GF-D8 (cell line): ENCODE results near the gene BCAR3.

Source experiments
- DNase-seq: peaks from one replicate; lab custom pipeline; 2025; lab: John Stamatoyannopoulos, UW

The BCAR3 gene

DNA sequence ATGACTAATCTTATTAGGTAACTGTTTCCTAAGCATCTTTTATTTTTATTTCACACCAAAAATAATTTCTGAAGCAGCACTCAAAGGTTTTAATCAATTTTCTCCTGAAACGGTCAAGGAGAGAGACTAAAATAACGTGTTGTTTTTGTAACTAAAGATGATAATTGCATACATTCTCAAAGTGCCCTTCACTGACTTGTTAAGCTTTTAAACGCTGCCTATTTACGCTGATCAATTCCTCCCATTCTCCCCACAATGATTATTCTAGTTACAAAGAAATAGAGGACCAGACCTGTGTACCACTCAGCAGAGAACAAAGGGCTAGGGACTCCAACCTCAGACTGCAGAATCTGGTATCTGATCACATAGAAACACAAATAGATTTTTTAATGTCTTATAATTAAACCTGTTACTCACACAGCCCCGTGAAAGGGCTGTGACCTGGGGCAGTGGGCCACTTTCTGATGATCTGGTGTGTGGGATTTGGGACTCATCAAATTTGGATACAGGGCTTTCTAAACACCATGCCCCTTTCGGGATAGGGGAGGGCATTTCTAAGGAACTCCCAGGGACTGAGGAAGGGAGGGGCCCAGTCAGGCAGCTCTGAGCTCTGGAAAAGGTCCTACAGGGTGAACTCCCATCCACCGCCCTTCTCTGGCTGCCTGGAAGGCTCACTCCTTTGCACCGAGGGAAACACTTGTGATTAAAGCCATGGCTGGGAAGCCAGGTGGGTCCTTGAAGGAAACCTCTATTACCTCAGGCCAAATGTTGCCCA lies 65.2 kb downstream of the BCAR3 start:
- no peak for DNase-seq

DNA sequence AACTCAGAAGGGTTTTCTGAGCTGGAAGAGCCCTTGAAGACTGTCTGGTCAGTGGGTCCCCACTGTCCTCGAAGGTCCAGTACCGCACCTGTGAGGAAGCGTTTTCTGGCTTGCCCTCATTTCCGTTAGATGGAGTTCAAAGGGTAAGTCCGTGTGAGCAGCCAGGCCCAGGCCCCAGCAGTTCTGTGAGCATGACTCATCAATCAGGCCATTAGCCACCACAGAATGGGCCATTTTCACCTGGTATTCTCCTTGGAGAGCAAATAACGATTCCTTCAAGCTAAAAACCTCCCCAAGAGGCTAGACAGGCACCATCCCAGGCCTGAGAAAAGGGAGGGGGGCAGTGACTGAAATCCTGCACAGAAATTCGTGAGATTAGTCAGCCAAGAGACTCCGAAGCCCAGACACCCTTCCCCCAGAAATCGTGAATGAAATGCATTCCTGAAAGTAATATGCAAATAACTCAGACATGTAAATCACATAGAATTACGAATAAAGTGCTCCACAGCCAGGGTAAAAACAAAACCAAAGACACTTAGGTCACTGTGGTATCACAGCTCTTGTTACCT lies 66.0 kb downstream of the BCAR3 start:
- DNase-seq: no peak

DNA sequence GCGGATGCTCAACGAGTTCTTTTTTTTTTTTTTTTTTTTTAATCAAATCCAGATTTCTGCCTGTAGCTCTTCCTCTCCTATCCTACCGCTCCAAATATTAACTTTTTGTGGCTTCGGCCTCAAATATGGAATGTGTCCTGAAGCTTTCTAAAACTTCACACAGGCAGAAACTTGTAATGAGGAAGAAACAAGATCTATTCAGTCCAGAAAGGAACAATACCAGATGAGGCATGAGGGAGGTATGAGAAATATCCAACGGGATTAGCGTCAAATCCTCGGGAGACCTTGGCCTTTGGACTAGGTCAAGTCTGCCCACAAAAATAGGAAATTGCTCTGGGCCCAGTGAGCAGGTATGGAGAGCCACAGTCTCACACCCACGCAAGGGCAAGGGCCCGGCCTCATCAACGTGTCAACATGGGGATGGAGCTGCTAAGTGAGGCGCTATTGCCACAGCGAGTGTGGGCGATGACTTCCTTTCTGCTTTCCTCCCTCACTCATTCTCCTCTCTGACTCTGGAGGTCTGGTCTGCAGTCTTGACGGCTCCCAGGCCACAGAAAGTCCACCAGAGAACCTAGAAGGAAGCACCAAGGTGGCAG lies 66.6 kb downstream of the BCAR3 start:
- no peak for DNase-seq

- DNase-seq: no peak
Measured at GRCh38 chr1:93614541-93614940, 67.1 kb downstream of the BCAR3 start.

DNA sequence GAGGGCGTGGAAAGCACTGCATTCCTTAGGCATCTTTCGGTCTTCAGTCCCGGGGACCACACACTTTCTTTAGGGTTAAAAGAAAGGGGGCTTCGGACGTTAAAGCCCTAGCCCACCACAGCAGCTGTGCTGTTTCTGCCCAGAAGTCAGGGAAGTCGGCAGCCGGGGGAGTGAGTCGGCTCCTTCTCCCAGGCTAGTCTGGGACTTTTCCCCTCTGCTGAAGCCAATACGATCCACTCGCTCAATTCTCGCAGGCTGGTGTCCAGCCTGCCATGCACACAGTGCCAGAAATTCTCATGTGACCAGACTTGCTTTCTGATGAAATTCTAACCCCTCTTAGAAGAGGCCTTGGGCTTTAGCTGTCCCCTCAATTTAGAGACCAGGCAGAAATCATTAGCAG lies 67.7 kb downstream of the BCAR3 start:
- DNase-seq: no peak

GRCh38 chr1:93612510-93612909 lies 69.1 kb downstream of the BCAR3 start:
- no peak for DNase-seq

- DNase-seq: no peak
Measured at GRCh38 chr1:93611668-93612067, 70.0 kb downstream of the BCAR3 start.

DNA sequence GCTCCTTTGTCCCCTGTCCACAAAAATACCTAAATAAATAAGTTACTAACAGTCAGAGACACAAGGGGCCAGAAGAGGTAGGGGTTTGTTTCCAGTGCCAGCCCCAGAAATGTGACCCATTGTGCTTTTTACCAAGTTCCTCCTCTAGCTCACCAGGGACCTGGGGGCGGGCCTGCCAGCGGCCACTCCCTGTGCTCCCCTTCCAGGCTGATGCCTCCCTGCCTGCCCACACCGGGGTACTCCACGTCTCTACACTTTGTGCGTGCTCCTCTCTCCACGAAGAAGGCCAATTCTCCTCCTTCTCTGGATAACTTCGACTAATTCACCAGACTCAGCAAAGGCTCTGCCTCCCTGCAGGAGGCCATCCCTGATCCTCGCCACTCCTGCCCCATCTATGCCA lies 72.1 kb downstream of the BCAR3 start:
- DNase-seq: no peak

DNA sequence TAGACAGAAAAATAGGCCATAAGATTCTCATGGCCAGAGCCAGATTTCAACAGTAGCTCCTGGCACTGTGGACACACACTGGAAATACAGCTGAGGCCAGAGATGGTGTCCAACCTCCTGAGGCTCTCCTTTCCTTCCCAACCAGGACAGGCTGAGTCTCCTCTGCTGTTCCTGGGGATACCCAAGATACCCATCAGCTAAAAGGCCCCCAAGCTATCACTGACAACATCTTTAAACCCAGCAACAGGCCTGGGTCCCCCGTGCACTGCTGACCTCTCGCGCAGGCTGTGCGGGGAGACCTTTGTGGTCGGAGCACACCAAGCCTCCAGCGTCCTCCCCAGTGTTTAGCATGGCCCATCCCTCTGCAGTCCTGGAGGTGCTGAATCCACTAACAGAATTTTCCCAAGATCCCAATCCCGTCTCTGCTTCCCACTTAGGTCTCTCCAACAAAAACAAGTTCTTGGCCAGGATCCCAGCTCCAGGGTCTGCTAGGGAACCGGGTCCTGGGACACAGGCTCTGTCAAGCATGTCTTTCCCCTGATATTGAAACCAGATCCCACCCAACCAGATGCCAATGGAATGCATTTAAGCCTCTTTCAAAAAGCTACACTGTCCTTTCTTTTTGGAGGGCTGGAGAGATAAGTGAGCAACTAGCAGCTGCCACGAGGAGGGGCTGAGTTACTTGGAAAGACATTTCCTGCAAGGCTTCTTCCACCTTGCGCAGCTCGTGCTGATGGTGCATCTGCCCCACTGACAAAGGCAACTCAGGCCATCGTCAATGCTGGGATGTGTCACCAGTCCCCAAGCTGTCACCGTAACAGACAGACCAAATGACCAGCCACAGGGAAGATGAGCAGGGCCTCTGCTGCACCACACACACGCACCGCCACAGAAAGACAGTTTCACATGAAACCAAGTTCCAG lies 73.2 kb downstream of the BCAR3 start:
- DNase-seq: no peak

DNA sequence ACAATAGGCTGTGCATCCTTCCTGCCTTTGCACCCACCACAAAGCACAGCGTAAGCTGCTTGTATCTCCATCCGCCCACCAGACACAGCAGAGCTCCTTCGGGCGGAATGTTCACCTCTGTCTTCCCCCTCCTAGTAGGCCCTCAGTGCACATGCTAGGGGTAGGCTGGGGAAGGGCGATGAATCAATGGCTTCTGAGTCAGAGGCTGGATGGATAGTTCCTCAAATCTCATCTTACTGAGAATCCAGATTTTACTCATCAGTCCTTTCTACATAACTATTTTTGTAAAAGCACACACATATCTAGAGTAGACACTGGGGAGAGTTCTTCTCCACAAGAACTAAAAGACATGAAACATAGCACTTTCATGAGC lies 73.8 kb downstream of the BCAR3 start:
- DNase-seq: no peak

- no peak for DNase-seq
Measured at GRCh38 chr1:93605812-93606512, 75.7 kb downstream of the BCAR3 start.

GRCh38 chr1:93605026-93605568 lies 76.5 kb downstream of the BCAR3 start:
- DNase-seq: no peak

GRCh38 chr1:93604411-93604810 lies 77.2 kb downstream of the BCAR3 start:
- no peak for DNase-seq

DNA sequence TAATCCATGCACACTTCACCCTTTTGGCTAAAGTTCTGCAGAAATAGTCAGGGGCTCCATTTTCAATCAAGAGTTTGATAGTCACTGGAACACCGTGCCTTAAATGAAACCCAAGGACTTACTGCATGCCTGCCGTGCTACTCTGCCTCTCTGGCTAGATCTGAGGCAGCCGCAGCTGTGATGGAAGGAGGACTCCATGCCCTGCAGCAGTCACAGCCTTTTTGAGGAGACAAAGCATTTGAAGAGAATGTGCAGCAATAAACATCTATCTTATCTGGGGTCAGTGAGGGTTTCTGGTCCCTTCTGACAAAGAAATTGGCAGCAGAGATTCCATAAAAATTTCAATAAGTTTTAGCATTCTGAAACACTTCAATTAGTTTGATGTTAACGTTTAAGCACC lies 78.0 kb downstream of the BCAR3 start:
- DNase-seq: no peak

- DNase-seq: no peak
Measured at GRCh38 chr1:93603106-93603505, 78.5 kb downstream of the BCAR3 start.

- DNase-seq: no peak
Measured at GRCh38 chr1:93602101-93602500, 79.5 kb downstream of the BCAR3 start.

DNA sequence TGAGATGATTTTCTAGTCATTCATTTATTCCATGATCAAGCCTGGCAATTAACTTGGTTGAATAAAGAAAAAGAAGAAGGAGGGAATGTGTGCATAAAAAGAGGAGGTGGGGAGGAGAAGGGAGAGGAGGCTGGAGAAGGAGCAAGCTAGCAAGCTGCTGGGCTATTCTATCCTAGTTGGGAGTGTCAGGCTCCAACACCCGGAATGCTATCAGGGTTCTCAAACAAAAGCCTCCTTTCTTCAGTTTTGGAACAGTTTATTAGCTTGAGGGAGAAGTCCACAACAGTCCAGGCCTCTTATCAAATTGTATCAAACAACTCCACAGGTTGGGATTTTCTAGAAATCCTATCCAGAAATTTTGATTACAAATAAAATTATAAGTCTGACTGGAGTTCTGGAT lies 80.0 kb downstream of the BCAR3 start:
- no peak for DNase-seq

DNA sequence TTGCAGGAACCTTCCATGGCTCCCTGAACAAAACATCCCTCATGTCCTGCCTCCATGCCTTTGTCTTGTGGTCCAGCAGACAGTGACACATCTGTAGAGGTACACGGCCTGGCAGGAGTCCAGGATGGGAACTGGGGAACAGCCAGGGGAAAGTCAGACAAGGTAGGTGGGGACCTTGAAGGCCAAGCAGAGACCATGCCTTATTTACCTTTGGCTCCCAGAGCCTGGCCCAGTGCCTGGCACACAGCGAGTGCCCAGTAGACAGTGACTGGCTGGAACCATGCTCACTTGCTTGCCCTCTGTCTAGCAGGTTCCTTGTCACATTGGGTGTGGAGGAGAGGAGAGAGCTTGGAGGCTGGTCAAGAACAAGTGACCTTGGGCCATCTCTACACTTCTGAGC lies 81.0 kb downstream of the BCAR3 start:
- no peak for DNase-seq

- no peak for DNase-seq
Measured at GRCh38 chr1:93599479-93599878, 82.2 kb downstream of the BCAR3 start.

DNA sequence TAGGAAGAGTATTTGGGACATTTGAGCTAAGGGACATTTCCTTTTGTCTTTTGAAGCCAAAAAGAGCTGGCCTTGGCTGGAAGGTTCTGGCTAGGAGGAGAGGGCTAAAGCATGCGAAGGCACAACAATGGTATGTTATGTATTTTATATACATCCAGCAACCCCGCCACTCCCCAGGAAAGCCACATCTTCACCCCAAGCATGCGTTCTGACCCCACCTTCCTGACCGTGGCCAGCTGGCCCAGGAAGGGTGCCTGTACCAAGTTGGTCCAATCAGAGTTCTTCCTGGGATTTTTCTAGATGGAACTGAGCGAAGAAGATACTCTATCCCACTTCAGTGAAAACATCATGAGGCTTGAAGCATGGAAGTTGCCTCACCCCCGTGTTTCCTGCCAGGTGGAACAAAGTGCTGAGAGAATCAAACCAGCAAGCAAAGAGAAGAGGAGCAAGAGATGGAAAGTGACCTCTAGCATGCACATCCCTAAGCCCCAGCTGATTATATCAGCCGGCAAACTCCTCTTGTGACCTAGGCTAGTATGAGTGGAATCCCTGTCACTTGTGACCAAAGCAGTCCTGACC lies 82.7 kb downstream of the BCAR3 start:
- no peak for DNase-seq

DNA sequence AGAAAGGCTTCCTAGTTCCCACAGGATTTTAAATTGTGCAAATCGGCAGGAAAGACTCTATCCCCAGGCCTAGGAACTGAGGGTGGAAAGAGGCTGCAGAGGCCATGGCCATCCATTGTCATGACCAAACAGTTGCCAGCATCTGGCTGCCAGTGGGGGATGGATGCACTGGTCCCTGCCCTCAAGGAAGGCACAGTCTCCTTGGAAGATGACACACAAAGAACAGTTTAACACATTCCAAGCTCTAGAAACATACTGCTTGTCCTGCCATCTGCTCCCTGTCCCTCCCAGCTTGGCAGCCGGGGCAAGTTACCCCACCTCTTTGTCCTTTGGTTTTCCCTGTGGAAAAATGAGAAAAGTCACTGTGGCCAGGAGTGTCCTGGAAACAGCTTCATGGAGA lies 83.2 kb downstream of the BCAR3 start:
- no peak for DNase-seq
